H9 (cell line): ENCODE data around the gene SYT9. TPM values are rescaled to one million over a fixed set of nuclear protein-coding genes. Genes with fewer than 3 reads are reported as not detected.

ENCODE experiments used
- DNase-seq: peaks from one replicate; pipeline ENCODE4 v3.0.0-alpha.2; 2017
- H2AFZ ChIP-seq: one replicate; pipeline ENCODE4 v1.6.1; 2013; ENCODE audit warnings: mild to moderate bottlenecking, low read length, control low read depth, moderate library complexity
- H2AK5ac ChIP-seq: 2 replicates; pipeline ENCODE4 v1.6.1; 2013; ENCODE audit warnings: low read length, control low read depth, mixed read lengths; ENCODE audit not compliant: insufficient read length
- H2BK120ac ChIP-seq: one replicate; pipeline ENCODE4 v1.6.1; 2013; ENCODE audit warnings: low read depth, mild to moderate bottlenecking, low read length, control low read depth, inconsistent platforms; ENCODE audit not compliant: poor library complexity, severe bottlenecking
- H2BK12ac ChIP-seq: 2 replicates; pipeline ENCODE4 v1.6.1; 2013; ENCODE audit warnings: low read length, control low read depth, mixed read lengths, low read depth; ENCODE audit not compliant: insufficient read length
- H2BK15ac ChIP-seq: 2 replicates; pipeline ENCODE4 v1.6.1; 2013; ENCODE audit warnings: low read depth, low read length, control low read depth
- H2BK20ac ChIP-seq: one replicate; pipeline ENCODE4 v1.6.1; 2013; ENCODE audit warnings: low read depth, mild to moderate bottlenecking, low read length, control low read depth, inconsistent platforms; ENCODE audit not compliant: poor library complexity, severe bottlenecking
- H2BK5ac ChIP-seq: 2 replicates; pipeline ENCODE4 v1.6.1; 2013; ENCODE audit warnings: low read length, control low read depth, mixed read lengths; ENCODE audit not compliant: insufficient read length
- H3K14ac ChIP-seq: 2 replicates; pipeline ENCODE4 v1.6.1; 2013; ENCODE audit warnings: low read length, control low read depth; ENCODE audit not compliant: insufficient read depth
- H3K18ac ChIP-seq: 2 replicates; pipeline ENCODE4 v1.6.1; 2013; ENCODE audit warnings: low read depth, mild to moderate bottlenecking, mixed read lengths, low read length, control low read depth; ENCODE audit not compliant: insufficient read length
- H3K23ac ChIP-seq: 2 replicates; pipeline ENCODE4 v1.6.1; 2013; ENCODE audit warnings: low read length, control low read depth, mixed read lengths, low read depth; ENCODE audit not compliant: insufficient read length
- H3K23me2 ChIP-seq: 2 replicates; pipeline ENCODE4 v1.6.1; 2013; ENCODE audit warnings: low read depth, mild to moderate bottlenecking, mixed read lengths, low read length, control low read depth; ENCODE audit not compliant: insufficient read length, poor library complexity, severe bottlenecking
- H3K27ac ChIP-seq: 2 replicates; pipeline ENCODE4 v1.5.1; 2013; ENCODE audit warnings: low read length, control low read depth, mixed read lengths, low read depth; ENCODE audit not compliant: insufficient read length
- H3K27me3 ChIP-seq: 2 replicates; pipeline ENCODE4 v1.6.1; 2013; ENCODE audit warnings: low read length, control low read depth, inconsistent platforms; ENCODE audit not compliant: insufficient read depth
- H3K4ac ChIP-seq: 2 replicates; pipeline ENCODE4 v1.6.1; 2013; ENCODE audit warnings: low read depth, mild to moderate bottlenecking, control low read depth, inconsistent platforms, low read length, moderate library complexity
- H3K4me1 ChIP-seq: 2 replicates; pipeline ENCODE4 v1.6.1; 2013; ENCODE audit warnings: low read length, control low read depth, inconsistent platforms; ENCODE audit not compliant: insufficient read depth
- H3K4me2 ChIP-seq: 2 replicates; pipeline ENCODE4 v1.6.1; 2013; ENCODE audit warnings: low read length, control low read depth, mixed read lengths; ENCODE audit not compliant: insufficient read length, insufficient read depth
- H3K56ac ChIP-seq: 2 replicates; pipeline ENCODE4 v1.6.1; 2013; ENCODE audit warnings: low read depth, mild to moderate bottlenecking, mixed read lengths, low read length, control low read depth; ENCODE audit not compliant: insufficient read length
- H3K79me1 ChIP-seq: 2 replicates; pipeline ENCODE4 v1.6.1; 2013; ENCODE audit warnings: low read depth, mild to moderate bottlenecking, moderate library complexity, low read length, control low read depth, inconsistent platforms; ENCODE audit not compliant: insufficient read depth, poor library complexity, severe bottlenecking
- H3K79me2 ChIP-seq: 2 replicates; pipeline ENCODE4 v1.6.1; 2013; ENCODE audit warnings: low read length, control low read depth, inconsistent platforms; ENCODE audit not compliant: insufficient read depth
- H3K9ac ChIP-seq: 2 replicates; pipeline ENCODE4 v1.6.1; 2013; ENCODE audit warnings: low read length, control low read depth, mixed read lengths; ENCODE audit not compliant: insufficient read length; ENCODE audit errors: extremely low read depth
- H3K9me3 ChIP-seq: one replicate; pipeline ENCODE4 v1.6.1; 2013; ENCODE audit warnings: low read depth, low read length, inconsistent platforms; ENCODE audit not compliant: control insufficient read depth
- H3T11ph ChIP-seq: one replicate; pipeline ENCODE4 v1.6.1; 2013; ENCODE audit warnings: mild to moderate bottlenecking, low read length, control low read depth, inconsistent platforms
- H4K20me1 ChIP-seq: one replicate; pipeline ENCODE4 v1.6.1; 2013; ENCODE audit not compliant: control insufficient read depth, insufficient read length, insufficient read depth
- H4K5ac ChIP-seq: 2 replicates; pipeline ENCODE4 v1.6.1; 2013; ENCODE audit warnings: low read depth, mild to moderate bottlenecking, mixed read lengths, low read length, control low read depth; ENCODE audit not compliant: insufficient read length
- H4K8ac ChIP-seq: replicated peaks from 2 replicates; pipeline ENCODE4 v1.6.1; 2013; ENCODE audit warnings: low read length, control low read depth, mixed read lengths, low read depth; ENCODE audit not compliant: insufficient read length
- H4K91ac ChIP-seq: 2 replicates; pipeline ENCODE4 v1.6.1; 2013; ENCODE audit warnings: low read depth, mild to moderate bottlenecking, moderate library complexity, mixed read lengths, low read length, control low read depth; ENCODE audit not compliant: insufficient read length
- H3K27ac Mint-ChIP-seq, 3 experiments: 2 replicates in 2 of 3; 3 replicates in 1 of 3; pipeline ENCODE4 v1.8.0; 2020 to 2021; ENCODE audit warnings: mixed read lengths in 3 of 3, mild to moderate bottlenecking in 1 of 3, moderate library complexity in 1 of 3
- H3K27me3 Mint-ChIP-seq: 2 replicates; pipeline ENCODE4 v1.8.0; 2021; ENCODE audit warnings: low read depth, mild to moderate bottlenecking, moderate library complexity, mixed read lengths
- H3K36me3 Mint-ChIP-seq, 3 experiments: 2 replicates in 2 of 3; 3 replicates in 1 of 3; pipeline ENCODE4 v1.8.0; 2020 to 2021; ENCODE audit warnings: low read depth in 3 of 3, mixed read lengths in 3 of 3; ENCODE audit not compliant: insufficient read depth in 1 of 3
- H3K4me1 Mint-ChIP-seq, 2 experiments: 2 replicates each; pipeline ENCODE4 v1.8.0; 2020; ENCODE audit warnings: mixed read lengths in 2 of 2
- H3K4me3 Mint-ChIP-seq, 2 experiments: 2 replicates in 1 of 2; 3 replicates in 1 of 2; pipeline ENCODE4 v1.8.0; 2020 to 2021; ENCODE audit warnings: mild to moderate bottlenecking in 2 of 2, mixed read lengths in 2 of 2, moderate library complexity in 1 of 2
- H3K9me3 Mint-ChIP-seq, 2 experiments: 2 replicates in 1 of 2; 3 replicates in 1 of 2; pipeline ENCODE4 v1.8.0; 2020; ENCODE audit warnings: mild to moderate bottlenecking in 2 of 2, mixed read lengths in 2 of 2, moderate library complexity in 1 of 2
- CTCF ChIP-seq: fragments of 200-600 bp; sonication (generic); conservative IDR thresholded peaks from 3 replicates; pipeline ENCODE4 v1.8.0; 2021; ENCODE audit warnings: antibody characterized with exemption, mild to moderate bottlenecking
- total RNA-seq: library from RNA; stranded (reverse); gene quantifications from 2 replicates; pipeline ENCODE4 v1.2.1, GENCODE V29; 2021

Gene SYT9
- total RNA-seq, 1 experiment from 2014 or later, result 0.63 TPM

GRCh38 chr11:7219491-7219890 is 32.2 kb upstream of the SYT9 start:
- Histone ChIP-seq H2BK15ac (no peak overlapping the region), H3K27me3 (no peaks in the 10 kb centered on the region), H3K9ac (no peak overlapping the region), H3K9me3 (no peaks in the 10 kb centered on the region), H3K18ac (no peak overlapping the region), H4K8ac (no peak overlapping the region), H2AFZ (no peak overlapping the region), H2AK5ac (no peak overlapping the region), H3K4me1 (no peaks in the 10 kb centered on the region; the same call in 1 of the 2 replicates), H2BK12ac (no peak overlapping the region), H4K20me1 (no peaks in the 10 kb centered on the region), H3T11ph (no peak overlapping the region), H4K91ac (no peak overlapping the region), H2BK120ac (no peak overlapping the region), H3K4me2 (no peak overlapping the region), H3K56ac (no peak overlapping the region), H3K27ac (no peak overlapping the region), H2BK20ac (no peak overlapping the region), H3K79me1 (no peaks in the 10 kb centered on the region), H3K23ac (no peak overlapping the region), H3K79me2 (no peaks in the 10 kb centered on the region), H4K5ac (no peak overlapping the region), H3K14ac (no peak overlapping the region), H3K4ac (no peak overlapping the region), H2BK5ac (no peak overlapping the region), H3K23me2 (no peaks in the 10 kb centered on the region)
- H3K36me3 Mint-ChIP-seq, result no peaks in the 10 kb centered on the region
- DNase-seq, result no peak
- H3K9me3 Mint-ChIP-seq, result no peaks in the 10 kb centered on the region
- peaks cover 2 to 3% of the 10 kb centered on the region in 2 experiments; a peak in 3 of 4 replicates for H3K4me1 Mint-ChIP-seq
- H3K27me3 Mint-ChIP-seq, result peaks cover 11% of the 10 kb centered on the region
- H3K4me3 Mint-ChIP-seq, result no peak overlapping the region
- TF ChIP-seq CTCF, result no peak
- no peak overlapping the region for H3K27ac Mint-ChIP-seq
